Measurements from ENCODE around the gene TMEM236.

- TF ChIP-seq MAX (IDR thresholded peaks at IDR 0.05; ENCODE audit: insufficient read depth, insufficient read length) (no peak), EZH2 (IDR thresholded peaks at IDR 0.05; ENCODE audit: borderline replicate concordance, low read depth, low read length, severe bottlenecking) (no peak), CTCF (IDR thresholded peaks at IDR 0.05; ENCODE audit: extremely low read depth in 1 of 2, insufficient read depth in 1 of 2, low read depth in 1 of 2, low read length in 2 of 2) (no peak), POLR2AphosphoS5 (IDR thresholded peaks at IDR 0.05; ENCODE audit: insufficient read depth, low read depth, low read length) (no peak), GATA2 (IDR thresholded peaks at IDR 0.05; ENCODE audit: insufficient read depth, insufficient read length, low read depth, low read length) (no peak), POLR2A (IDR thresholded peaks at IDR 0.05; ENCODE audit: low read depth, low read length) (no peak), FOS (IDR thresholded peaks at IDR 0.05; ENCODE audit: borderline replicate concordance, insufficient read depth, low read length) (no peak)
Observed at GRCh38 chr10:17713758-17714157, 38.2 kb upstream of the TMEM236 start.
